Endothelial cell of umbilical vein (primary cell): ENCODE results near the gene CD99L2. TPM values are rescaled to one million over a fixed set of nuclear protein-coding genes. Genes with fewer than 3 reads are reported as not detected.

ENCODE experiments used
- BruUV-seq: library from RNA; stranded (reverse); fragments of 400-500 nt; replicated peaks from 2 replicates; lab custom pipeline; 2021; lab: Mats Ljungman, UMichigan
- CTCF ChIA-PET: fragments of 300-600, 350-600 bp; sonication (Branson Sonifier 250); formaldehyde crosslinking; loops from one replicate; lab custom pipeline; 2021; ENCODE audit warnings: antibody characterized with exemption, inconsistent platforms; lab: Charles Lee
- POLR2A ChIA-PET: fragments of 300-600, 350-600 bp; sonication (Branson Sonifier 250); formaldehyde crosslinking; loops from one replicate; lab custom pipeline; 2021; ENCODE audit warnings: antibody characterized with exemption, inconsistent platforms; lab: Charles Lee
- DNase-seq: peaks from one replicate; pipeline ENCODE4 v3.0.0-alpha.2; 2011; ENCODE audit warnings: low read depth, low spot score
- FAIRE-seq: peaks from 2 replicates; lab custom pipeline; 2011; peaks lifted over from hg19 to GRCh38; lab: Jason Lieb, UNC
- H2AFZ ChIP-seq: 2 replicates; pipeline ENCODE4 v1.6.0; 2012; ENCODE audit warnings: low read depth, low read length, control low read depth, inconsistent platforms
- H3K27ac ChIP-seq: 2 replicates; pipeline ENCODE4 v1.5.1; 2011; ENCODE audit warnings: low read depth, mild to moderate bottlenecking, control low read depth, low read length, moderate library complexity; ENCODE audit not compliant: insufficient read depth
- H3K27me3 ChIP-seq, 2 experiments: 2 replicates each; pipeline versions ENCODE4 v1.6.0 to v1.6.1; 2011; ENCODE audit warnings: low read length in 2 of 2, mixed read lengths in 1 of 2; ENCODE audit not compliant: control insufficient read depth in 2 of 2, insufficient read depth in 2 of 2
- H3K36me3 ChIP-seq, 2 experiments: 2 replicates in 1 of 2; 3 replicates in 1 of 2; pipeline ENCODE4 v1.5.1; 2011; ENCODE audit warnings: low read length in 2 of 2, mild to moderate bottlenecking in 1 of 2, moderate library complexity in 1 of 2; ENCODE audit not compliant: control insufficient read depth in 2 of 2, insufficient read depth in 2 of 2; ENCODE audit errors: extremely low read depth in 1 of 2
- H3K4me1 ChIP-seq: 3 replicates; pipeline ENCODE4 v1.5.1; 2011; ENCODE audit warnings: mild to moderate bottlenecking, low read length; ENCODE audit not compliant: control insufficient read depth, insufficient read depth; ENCODE audit errors: extremely low read depth
- H3K4me2 ChIP-seq: 2 replicates; pipeline ENCODE4 v1.6.1; 2011; ENCODE audit warnings: low read length, control low read depth, mixed read lengths; ENCODE audit not compliant: insufficient read depth
- H3K4me3 ChIP-seq, 3 experiments: fragments of 200-600 bp in 1 of 3; sonication (generic), shearing (Covaris generic) in 1 of 3; replicated peaks in 1 of 3; 2 replicates each; pipeline ENCODE4 v1.5.1; 2011 to 2016; ENCODE audit warnings: control low read depth in 3 of 3, low read length in 3 of 3, mild to moderate bottlenecking in 2 of 3, inconsistent platforms in 1 of 3, low read depth in 1 of 3, moderate library complexity in 1 of 3; ENCODE audit not compliant: insufficient read depth in 1 of 3
- H3K79me2 ChIP-seq: 2 replicates; pipeline ENCODE4 v1.6.0; 2012; ENCODE audit warnings: low read length, inconsistent platforms; ENCODE audit not compliant: control insufficient read depth, insufficient read depth
- H3K9ac ChIP-seq: replicated peaks from 2 replicates; pipeline ENCODE3; 2011; ENCODE audit warnings: low read length, control low read depth; ENCODE audit not compliant: insufficient read depth; ENCODE audit errors: extremely low read depth
- H3K9me1 ChIP-seq: replicated peaks from 3 replicates; pipeline ENCODE4 v1.6.0; 2011; ENCODE audit warnings: mild to moderate bottlenecking, low read length; ENCODE audit not compliant: control insufficient read depth, insufficient read depth; ENCODE audit errors: extremely low read depth
- H3K9me3 ChIP-seq: replicated peaks from 2 replicates; pipeline ENCODE4 v1.5.1; 2012; ENCODE audit warnings: low read length, inconsistent platforms; ENCODE audit not compliant: control insufficient read depth, insufficient read depth
- H4K20me1 ChIP-seq: replicated peaks from 2 replicates; pipeline ENCODE3; 2011; ENCODE audit warnings: mild to moderate bottlenecking, low read length; ENCODE audit not compliant: control insufficient read depth, insufficient read depth; ENCODE audit errors: extremely low read depth
- EZH2 ChIP-seq: IDR thresholded peaks from 2 replicates; pipeline ENCODE4 v1.6.1; 2012; ENCODE audit warnings: borderline replicate concordance, low read depth, mild to moderate bottlenecking, moderate library complexity, low read length, inconsistent platforms; ENCODE audit not compliant: severe bottlenecking
- FOS ChIP-seq: IDR thresholded peaks from 2 replicates; pipeline ENCODE4 v1.6.1; 2011; ENCODE audit warnings: mild to moderate bottlenecking, low read length, moderate library complexity, borderline replicate concordance; ENCODE audit not compliant: insufficient read depth
- GATA2 ChIP-seq: IDR thresholded peaks from 2 replicates; pipeline ENCODE4 v1.7.0; 2011; ENCODE audit warnings: low read depth, mild to moderate bottlenecking, moderate library complexity, mixed read lengths, low read length; ENCODE audit not compliant: insufficient read length, insufficient read depth
- JUN ChIP-seq: IDR thresholded peaks from 2 replicates; pipeline ENCODE4 v1.6.1; 2011; ENCODE audit warnings: borderline replicate concordance, low read depth; ENCODE audit not compliant: insufficient read length, insufficient read depth
- MAX ChIP-seq: IDR thresholded peaks from 2 replicates; pipeline ENCODE4 v1.6.1; 2011; ENCODE audit not compliant: insufficient read depth, insufficient read length
- MYC ChIP-seq: IDR thresholded peaks from one replicate; pipeline ENCODE4 v1.6.1; 2011; ENCODE audit warnings: mild to moderate bottlenecking, low read depth, low read length
- POLR2A ChIP-seq: IDR thresholded peaks from 2 replicates; pipeline ENCODE4 v1.6.1; 2012; ENCODE audit warnings: low read depth, mild to moderate bottlenecking, control low read depth, low read length
- POLR2AphosphoS5 ChIP-seq: IDR thresholded peaks from 2 replicates; pipeline ENCODE4 v1.6.1; 2012; ENCODE audit warnings: low read depth, mild to moderate bottlenecking, control low read depth, low read length, moderate library complexity; ENCODE audit not compliant: insufficient read depth
- dilution Hi-C: fragments of 300-500 bp; cut with MboI; formaldehyde crosslinking; loops from one replicate; pipeline ENCODE4 v1.15.0; 2019; ENCODE audit warnings: low sequenced_read_pairs; ENCODE audit not compliant: extremely low pct_ligation_motif_present
- intact Hi-C: fragments of 100-400 bp; cut with micrococcal nuclease; formaldehyde crosslinking; loops from one replicate; pipeline ENCODE4 v1.10.0; 2022
- polyA plus RNA-seq, 4 experiments: library from polyadenylated mRNA; depleted of rRNA in 3 of 4; stranded (reverse) in 3 of 4; unstranded in 1 of 4; fragments of >200 nt; gene quantifications; 2 replicates each; pipeline versions ENCODE4 v1.2.1 to v1.2.3, GENCODE V29; 2011 to 2012; ENCODE audit warnings: missing spikeins in 1 of 4
- total RNA-seq: library from RNA; stranded (reverse); gene quantifications from 2 replicates; pipeline ENCODE4 v1.2.3, GENCODE V29; 2021
- TF ChIP-seq, protein P1 (sequence below), 2 donors: IDR thresholded peaks; 1 replicate in 1 of 2; 2 replicates in 1 of 2; pipeline ENCODE4 v1.5.1; 2011; ENCODE audit warnings: low read length in 2 of 2, mild to moderate bottlenecking in 2 of 2, moderate library complexity in 2 of 2, control low read depth in 1 of 2, inconsistent platforms in 1 of 2, low read depth in 1 of 2; ENCODE audit not compliant: insufficient read depth in 1 of 2; ENCODE audit errors: extremely low read depth in 1 of 2

Gene CD99L2
- total and polyA plus RNA-seq, 2 donors (not counting 3 experiments of a cell fraction or from before 2014, with no cell fraction given), result 33.2 to 43.4 TPM

GRCh38 chrX:150863191-150863590 is 35.3 kb downstream of the CD99L2 start:
- Histone ChIP-seq H2AFZ (no peak overlapping the region), H3K9ac (no peak overlapping the region), H4K20me1 (no peaks in the 10 kb centered on the region), H3K36me3 (no peaks in the 10 kb centered on the region), H3K27me3 (no peaks in the 10 kb centered on the region), H3K79me2 (no peaks in the 10 kb centered on the region), H3K4me1 (no peaks in the 10 kb centered on the region), H3K4me2 (no peak overlapping the region), H3K9me1 (no peaks in the 10 kb centered on the region), H3K4me3 (no peak overlapping the region), H3K27ac (no peak overlapping the region), H3K9me3 (no peaks in the 10 kb centered on the region)
- DNase-seq (no peak), FAIRE-seq (no peak)
- TF ChIP-seq MAX, result no peak
- no peak for TF ChIP-seq GATA2
- no peak for TF ChIP-seq POLR2AphosphoS5
- no peak for TF ChIP-seq FOS
- TF ChIP-seq POLR2A, result no peak
- no peak for TF ChIP-seq MYC
- TF ChIP-seq, protein P1, sequence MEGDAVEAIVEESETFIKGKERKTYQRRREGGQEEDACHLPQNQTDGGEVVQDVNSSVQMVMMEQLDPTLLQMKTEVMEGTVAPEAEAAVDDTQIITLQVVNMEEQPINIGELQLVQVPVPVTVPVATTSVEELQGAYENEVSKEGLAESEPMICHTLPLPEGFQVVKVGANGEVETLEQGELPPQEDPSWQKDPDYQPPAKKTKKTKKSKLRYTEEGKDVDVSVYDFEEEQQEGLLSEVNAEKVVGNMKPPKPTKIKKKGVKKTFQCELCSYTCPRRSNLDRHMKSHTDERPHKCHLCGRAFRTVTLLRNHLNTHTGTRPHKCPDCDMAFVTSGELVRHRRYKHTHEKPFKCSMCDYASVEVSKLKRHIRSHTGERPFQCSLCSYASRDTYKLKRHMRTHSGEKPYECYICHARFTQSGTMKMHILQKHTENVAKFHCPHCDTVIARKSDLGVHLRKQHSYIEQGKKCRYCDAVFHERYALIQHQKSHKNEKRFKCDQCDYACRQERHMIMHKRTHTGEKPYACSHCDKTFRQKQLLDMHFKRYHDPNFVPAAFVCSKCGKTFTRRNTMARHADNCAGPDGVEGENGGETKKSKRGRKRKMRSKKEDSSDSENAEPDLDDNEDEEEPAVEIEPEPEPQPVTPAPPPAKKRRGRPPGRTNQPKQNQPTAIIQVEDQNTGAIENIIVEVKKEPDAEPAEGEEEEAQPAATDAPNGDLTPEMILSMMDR (IDR thresholded peaks at IDR 0.05; ENCODE audit: extremely low read depth in 1 of 2, insufficient read depth in 1 of 2, low read depth in 1 of 2, low read length in 2 of 2), result no peak
- no peak for TF ChIP-seq JUN
- no peak for TF ChIP-seq EZH2
- intact Hi-C loops (no loop called here), dilution Hi-C loops (no loop called here)
- no TSS peak for BruUV-seq
- ChIA-PET POLR2A (no interaction called here), CTCF (no interaction called here)
